Mucosa of rectum (tissue), 2 donors: ENCODE measurements around the gene RTN4IP1.
A peak's percentile ranks its signal among the peaks of the same experiment; 100 is the strongest.

Experiments
- H3K27ac ChIP-seq, 2 donors: one replicate each; pipeline ENCODE4 v1.7.0; 2013; ENCODE audit warnings: inconsistent platforms in 2 of 2, low read depth in 2 of 2, low read length in 2 of 2
- H3K27me3 ChIP-seq, 2 donors: one replicate each; pipeline ENCODE4 v1.7.0; 2013; ENCODE audit warnings: low read length in 2 of 2; ENCODE audit not compliant: control insufficient read depth in 2 of 2, insufficient read depth in 2 of 2
- H3K36me3 ChIP-seq, 2 donors: one replicate each; pipeline ENCODE4 v1.7.0; 2013; ENCODE audit warnings: low read length in 2 of 2; ENCODE audit not compliant: control insufficient read depth in 2 of 2, insufficient read depth in 2 of 2
- H3K4me1 ChIP-seq, 2 donors: one replicate each; pipeline ENCODE4 v1.7.0; 2013; ENCODE audit warnings: low read length in 2 of 2, mild to moderate bottlenecking in 1 of 2; ENCODE audit not compliant: control insufficient read depth in 2 of 2, insufficient read depth in 2 of 2
- H3K4me3 ChIP-seq, 2 donors: one replicate each; pipeline ENCODE4 v1.7.0; 2013; ENCODE audit warnings: low read length in 2 of 2
- H3K9ac ChIP-seq, 2 donors: one replicate each; pipeline ENCODE4 v1.7.0; 2013; ENCODE audit warnings: low read length in 2 of 2, low read depth in 1 of 2, mild to moderate bottlenecking in 1 of 2
- H3K9me3 ChIP-seq, 2 donors: one replicate each; pipeline ENCODE4 v1.7.0; 2013; ENCODE audit warnings: low read length in 2 of 2; ENCODE audit not compliant: control insufficient read depth in 2 of 2
- donor health status: healthy.
- donor health status: Normal muscosa, but diverticular disease.

Gene RTN4IP1

GRCh38 chr6:106527117-106527516, 102.2 kb downstream of the RTN4IP1 start:
- Histone ChIP-seq H3K27ac (no peak overlapping the region), H3K4me3 (no peak overlapping the region), H3K36me3 (peaks cover 39% of the 10 kb centered on the region in 2 donors), H3K9me3 (no peaks in the 10 kb centered on the region), H3K9ac (no peak overlapping the region), H3K4me1 (peaks cover 7 to 8% of the 10 kb centered on the region in 2 donors), H3K27me3 (no peaks in the 10 kb centered on the region)

GRCh38 chr6:106525882-106526275, 103.4 kb downstream of the RTN4IP1 start:
- H3K36me3 ChIP-seq, result peaks cover 30 to 39% of the 10 kb centered on the region in 2 donors
- H3K9me3 ChIP-seq, result no peaks in the 10 kb centered on the region
- H3K4me1 ChIP-seq, result peaks cover 10 to 11% of the 10 kb centered on the region in 2 donors
- no peaks in the 10 kb centered on the region for H3K27me3 ChIP-seq
- H3K9ac ChIP-seq, result no peak overlapping the region
- H3K4me3 ChIP-seq, result no peak overlapping the region
- no peak overlapping the region for H3K27ac ChIP-seq

- Histone ChIP-seq H3K9me3 (no peaks in the 10 kb centered on the region), H3K36me3 (peaks cover 32 to 33% of the 10 kb centered on the region in 2 donors), H3K4me1 (peaks cover 10 to 11% of the 10 kb centered on the region in 2 donors), H3K27ac (peak overlapping the region; percentile 66 to 73), H3K9ac (peak overlapping the region in 1 of 2 donors; percentile 63), H3K27me3 (no peaks in the 10 kb centered on the region), H3K4me3 (peak overlapping the region; percentile 63 to 65)
Measured at GRCh38 chr6:106525107-106525881, 104.0 kb downstream of the RTN4IP1 start.

GRCh38 chr6:106522562-106523250, 106.6 kb downstream of the RTN4IP1 start:
- peak overlapping the region; percentile 7 to 16 for H3K27ac ChIP-seq
- H3K9me3 ChIP-seq, result no peaks in the 10 kb centered on the region
- H3K9ac ChIP-seq, result peak overlapping the region; percentile 14 to 34
- peaks cover 17 to 23% of the 10 kb centered on the region in 2 donors for H3K4me1 ChIP-seq
- H3K4me3 ChIP-seq, result peak overlapping the region in 1 of 2 donors; percentile 53
- no peaks in the 10 kb centered on the region for H3K27me3 ChIP-seq
- H3K36me3 ChIP-seq, result peaks cover 14 to 29% of the 10 kb centered on the region in 2 donors
